Stimulated activated CD8-positive, alpha-beta memory T cell treated with anti-CD3 and anti-CD28 coated beads, Interleukin-2, amount 100 ng/mL, for 1 hour (primary cell): Measurements from ENCODE around the gene C1QC.

Experiments
- DNase-seq, 2 donors: peaks; one replicate each; pipeline ENCODE4 v3.0.0-alpha.2; 2020; ENCODE audit warnings: low read depth in 2 of 2

The C1QC gene

DNA sequence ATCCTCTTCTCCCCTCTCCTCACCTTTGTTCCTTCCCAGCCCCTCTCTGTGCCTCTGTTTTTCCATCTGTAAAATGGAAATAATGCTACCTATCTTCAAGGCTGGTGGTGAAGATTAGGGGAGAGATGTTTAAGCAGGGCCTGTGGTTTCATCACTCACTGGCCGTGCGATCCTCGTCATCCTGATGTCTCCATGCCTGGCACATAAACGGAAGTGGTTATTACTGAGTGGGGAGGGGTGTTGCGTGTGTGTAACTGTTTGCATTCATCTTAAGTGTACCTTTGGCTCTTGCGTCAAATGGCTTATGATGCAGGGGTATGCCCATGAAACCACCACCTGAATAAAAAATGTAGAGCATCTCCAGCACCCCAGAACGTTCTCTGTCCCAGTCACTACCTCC is 24.2 kb upstream of the C1QC start:
- no peak for DNase-seq

DNA sequence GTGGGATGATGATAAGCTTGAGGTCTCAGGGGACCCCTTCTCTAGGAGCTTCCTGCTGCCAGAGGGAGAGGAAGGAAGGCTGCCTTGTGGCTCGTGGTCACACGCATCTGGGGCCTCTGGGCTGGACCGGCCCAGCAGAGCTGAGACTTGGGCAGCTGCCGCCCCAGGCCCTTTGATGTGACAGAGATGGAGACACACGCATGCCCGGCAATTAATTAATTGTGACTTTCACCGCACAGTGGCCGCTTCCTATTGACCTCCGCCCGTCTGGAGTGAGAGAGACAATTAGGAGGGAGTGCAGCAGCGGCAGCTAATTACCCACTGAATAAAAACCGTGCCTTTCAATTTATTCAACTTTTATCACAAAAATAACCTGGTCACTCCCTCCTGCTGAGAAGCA is 23.6 kb upstream of the C1QC start:
- no peak for DNase-seq

DNA sequence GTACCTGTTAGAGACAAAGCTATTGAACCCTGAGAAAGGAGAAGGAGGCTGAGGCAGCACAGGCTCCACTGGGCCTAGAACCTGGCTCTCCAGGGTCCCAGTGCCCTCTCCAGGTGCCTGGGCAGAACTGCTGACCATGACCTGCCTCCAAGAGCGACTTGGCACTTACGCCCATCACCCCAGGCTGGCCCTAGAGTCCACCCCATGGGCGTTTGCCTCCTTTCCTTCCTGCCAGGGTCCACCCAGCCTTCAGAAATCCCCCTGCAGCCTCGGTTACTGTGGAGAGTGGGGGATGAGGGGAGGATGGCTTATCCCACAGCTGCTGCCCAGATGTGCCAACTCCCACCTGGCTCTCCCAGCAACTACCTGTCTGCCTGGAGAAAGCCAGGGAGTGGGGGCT is 21.7 kb upstream of the C1QC start:
- DNase-seq = no peak

DNA sequence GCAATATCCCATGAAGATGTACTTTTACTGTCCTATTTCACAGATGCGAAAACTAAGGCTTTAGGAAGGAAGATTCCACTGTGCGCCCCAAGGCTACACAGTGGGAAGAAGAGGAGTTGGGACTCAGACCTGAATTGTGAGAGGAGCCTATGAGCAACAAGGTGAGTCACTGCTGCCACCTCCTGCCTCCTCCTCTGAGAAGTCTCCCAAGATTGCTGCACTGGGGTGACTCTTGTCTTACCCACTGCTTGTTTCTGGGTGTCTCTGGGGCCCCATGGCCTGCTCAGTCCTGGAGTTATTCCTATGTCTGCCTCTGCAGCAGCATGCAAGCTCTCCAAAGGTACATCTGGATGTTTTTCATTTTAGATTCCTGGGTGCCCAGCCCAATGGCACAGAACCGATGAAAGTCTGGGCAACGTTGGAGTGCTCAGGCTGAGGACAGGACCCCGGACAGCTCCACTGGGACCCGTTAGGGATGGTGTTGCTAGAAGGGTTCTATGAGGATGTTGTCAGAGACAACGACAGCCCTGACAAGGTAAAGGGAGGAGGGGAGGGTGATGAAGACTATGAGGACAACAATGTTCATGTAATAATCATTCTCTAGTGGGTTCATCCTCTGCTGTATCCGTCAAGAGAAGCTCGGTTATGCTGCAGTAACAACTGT is 18.0 kb upstream of the C1QC start:
- no peak for DNase-seq

DNA sequence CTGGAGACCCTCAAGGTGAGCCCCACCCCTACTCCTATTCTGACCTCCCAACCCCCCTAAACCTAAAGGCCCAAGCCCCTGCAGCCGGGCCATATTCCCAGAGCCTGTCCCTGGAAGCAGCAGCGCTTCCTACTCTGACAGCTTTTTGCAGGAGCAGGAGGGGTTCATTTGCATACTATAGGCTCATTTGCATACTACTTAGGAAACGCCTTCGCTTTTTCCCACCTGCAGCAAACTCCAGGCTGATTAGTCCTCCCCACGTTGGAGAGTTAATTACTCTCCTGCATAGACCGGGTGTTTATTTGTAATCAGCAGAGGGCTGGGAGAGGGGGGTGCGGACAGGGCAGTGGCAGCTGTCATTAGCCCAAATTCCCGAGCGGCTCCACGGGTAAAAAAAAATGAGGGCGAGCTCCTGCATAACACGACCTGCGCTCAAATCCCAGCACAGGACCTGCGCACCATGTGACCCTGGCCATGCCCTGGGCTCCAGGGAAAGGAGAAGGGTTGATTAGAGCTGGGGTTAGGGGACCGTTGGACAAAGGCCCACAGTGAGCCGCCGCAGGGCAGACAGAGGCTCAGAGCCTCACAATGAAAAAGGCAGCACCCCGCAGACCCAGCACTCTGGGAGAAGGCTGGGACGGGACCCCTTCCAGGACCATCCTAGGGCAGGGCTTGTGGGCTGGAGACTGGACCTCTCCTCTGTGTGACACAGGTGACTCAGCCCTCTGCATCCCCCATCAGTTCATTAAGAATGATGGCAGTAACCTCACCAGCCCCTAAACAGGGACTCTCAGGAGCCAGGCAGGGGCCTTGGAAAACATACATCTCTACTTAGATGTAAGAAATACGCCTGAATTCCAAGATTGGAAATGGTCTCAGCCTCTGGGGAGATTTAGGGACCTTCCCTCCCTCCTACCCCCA is 16.9 kb upstream of the C1QC start:
- DNase-seq = no peak

DNA sequence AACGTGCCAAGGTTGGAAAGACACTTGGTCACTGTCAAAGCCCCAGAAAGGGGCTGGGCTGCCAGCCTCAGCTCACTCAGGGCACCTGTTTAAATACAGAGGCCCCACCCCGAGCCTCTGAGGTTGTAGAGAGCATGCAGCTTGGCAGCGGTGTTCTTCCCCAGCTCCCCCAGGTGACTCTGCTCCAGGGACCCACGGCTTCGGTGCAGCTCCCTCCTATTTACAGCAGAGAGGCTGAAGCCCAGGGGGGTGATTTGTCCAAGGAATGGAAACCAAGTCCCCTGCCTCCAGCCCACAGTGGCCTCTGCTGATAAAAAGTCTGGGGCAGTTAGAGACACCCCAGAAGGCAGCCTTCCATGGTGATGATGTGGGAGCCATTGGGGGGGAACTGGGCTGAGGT is 16.1 kb upstream of the C1QC start:
- no peak for DNase-seq

DNA sequence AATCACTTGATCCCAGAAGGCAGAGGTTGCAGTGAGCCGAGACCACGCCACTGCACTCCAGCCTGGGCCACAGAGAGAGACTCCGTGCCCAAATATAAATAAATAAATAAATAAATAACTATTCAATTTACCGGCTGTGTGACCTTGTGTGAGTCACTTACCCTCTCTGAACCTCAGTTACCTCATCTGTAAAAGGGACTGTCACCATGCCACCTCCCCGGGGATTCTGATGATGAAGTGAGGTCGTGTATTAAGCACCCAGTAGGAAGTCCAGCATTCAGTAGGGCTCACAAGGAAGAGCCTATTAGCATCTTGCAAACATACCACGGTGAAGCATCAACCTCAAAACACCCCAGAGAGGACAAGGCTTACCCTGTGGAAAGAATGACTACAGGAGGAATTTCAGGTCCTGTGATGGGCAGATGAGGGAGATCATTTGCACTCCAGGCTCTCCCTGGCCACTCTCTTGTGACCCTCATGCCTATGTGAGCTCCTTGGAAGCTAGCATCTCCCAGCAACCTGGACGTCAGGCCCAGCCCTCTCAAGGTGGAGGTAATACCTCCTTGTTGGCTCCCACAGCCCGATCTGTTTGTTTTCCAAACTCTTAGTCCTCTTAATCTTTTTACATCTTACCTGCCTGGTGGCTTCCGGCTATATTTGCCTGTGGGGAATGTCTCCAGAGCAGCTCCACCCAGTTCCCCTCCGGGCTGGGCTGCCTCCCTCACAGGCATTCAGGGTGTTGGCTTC is 14.6 kb upstream of the C1QC start:
- no peak for DNase-seq

DNA sequence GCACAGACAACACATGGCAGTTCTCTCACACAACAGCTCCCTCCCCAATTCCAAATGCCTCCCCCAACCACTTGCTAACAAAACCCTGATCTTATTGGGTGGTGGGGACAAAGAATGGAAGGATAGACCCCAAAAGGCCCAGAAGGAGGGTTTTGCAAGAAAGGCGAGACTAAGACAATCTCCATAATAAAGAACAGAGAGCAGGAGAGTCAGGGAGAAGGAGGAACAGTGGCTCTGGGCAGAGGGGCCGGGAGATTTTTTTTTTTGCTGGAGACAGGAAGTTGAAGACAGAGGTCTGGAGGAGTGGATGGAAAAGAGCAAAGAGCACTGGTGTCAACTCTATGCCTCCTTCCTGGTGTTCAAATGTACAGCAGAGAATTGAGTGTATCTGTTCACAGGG is 13.5 kb upstream of the C1QC start:
- DNase-seq = no peak

DNA sequence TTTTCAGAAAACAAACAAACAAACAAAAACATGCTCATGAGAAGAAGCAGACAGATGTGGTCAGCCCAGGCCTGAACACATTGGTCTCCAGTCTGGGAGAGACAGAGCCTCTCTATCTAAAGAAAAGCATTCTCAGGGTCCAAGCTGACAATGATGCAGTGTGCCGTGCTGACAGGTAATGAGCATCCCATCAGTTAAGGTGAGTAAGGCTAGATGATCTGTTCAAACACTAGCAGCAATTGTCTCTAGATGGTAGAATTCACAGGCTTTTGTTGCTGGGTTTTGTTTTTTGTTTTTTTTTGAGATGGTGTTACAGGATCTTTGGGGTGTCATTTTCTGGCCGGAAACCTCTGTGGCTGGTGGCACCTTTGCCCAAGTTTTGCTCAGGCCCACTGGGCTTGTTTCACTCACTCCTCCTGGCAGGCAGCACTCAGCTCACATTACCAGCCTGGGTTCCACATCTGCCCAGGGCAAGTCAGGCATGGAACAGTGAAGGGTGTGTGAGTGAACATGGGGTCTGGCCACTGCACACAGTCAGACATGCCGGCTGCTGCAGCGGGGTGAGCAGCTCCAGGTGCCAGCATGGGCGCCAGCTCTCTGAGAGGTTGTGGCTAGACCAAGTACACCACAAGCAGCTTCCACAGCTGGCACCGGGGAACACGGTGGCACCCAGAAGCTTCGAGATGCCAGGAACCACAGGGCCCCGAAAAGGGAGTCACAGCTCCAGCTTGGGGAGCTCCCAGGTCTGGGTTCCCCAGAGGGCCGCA is 9.6 kb upstream of the C1QC start:
- no peak for DNase-seq

DNA sequence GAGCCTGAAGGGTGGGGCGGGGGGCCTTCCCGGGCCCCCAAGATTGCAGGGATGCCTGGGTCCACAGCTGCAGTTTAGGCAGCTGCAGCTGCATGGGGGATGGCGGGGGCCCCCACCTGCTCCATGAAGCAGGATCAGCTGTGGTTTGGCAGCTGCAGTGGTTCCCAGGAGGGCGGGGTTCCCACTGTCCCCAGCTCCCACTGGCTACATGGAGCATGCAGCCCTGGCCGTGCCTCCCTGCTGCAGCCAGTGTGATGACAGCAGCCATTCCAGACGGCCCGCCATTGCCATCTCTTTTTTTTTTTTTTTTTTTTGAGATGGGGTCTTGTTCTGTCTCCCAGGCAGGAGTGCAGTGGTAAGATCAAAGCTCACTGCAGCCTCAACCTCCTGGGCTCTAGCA is 8.0 kb upstream of the C1QC start:
- DNase-seq = no peak

DNA sequence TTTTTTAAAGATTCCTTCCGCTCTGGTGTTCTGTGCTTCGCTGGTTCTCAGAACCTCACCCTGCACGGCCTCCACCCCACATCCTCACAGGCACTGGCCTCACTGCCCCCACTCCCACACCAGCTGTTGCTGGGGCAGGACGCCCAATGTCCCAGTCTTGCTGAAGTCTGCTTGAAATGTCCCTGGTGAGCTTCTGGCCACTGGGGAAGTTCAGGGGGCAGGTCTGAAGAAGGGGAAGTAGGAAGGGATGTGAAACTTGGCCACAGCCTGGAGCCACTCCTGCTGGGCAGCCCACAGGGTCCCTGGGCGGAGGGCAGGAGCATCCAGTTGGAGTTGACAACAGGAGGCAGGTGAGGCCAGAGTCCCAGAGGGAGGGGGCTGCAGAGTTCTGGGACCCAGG is 7.1 kb upstream of the C1QC start, which contains the start of gene C1QA:
C1QA (plus strand) TSS at position 276 of the 400 bp plus-strand sequence. CDS start 989 bp downstream, outside the sequence.
- no peak for DNase-seq

DNA sequence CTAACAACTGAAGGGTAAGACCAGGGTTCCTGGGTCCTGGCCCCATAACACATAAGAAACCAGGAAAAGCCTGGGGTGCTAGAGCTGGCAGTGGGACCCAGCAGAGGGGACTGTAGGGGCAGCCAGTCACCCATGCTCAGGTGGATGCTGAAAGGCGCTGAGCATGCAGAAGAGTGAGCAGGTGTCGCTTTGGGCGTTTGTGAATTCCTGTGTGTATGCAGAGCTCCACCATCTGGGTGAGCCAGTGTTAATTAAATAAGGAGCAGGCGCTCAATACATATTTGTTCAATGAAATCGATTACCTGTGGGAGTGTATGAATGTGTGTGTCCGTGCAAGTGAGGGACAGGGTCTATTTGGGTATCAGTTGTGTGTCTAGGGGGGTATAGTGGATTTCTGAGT is 6.5 kb upstream of the C1QC start:
- DNase-seq = no peak

DNA sequence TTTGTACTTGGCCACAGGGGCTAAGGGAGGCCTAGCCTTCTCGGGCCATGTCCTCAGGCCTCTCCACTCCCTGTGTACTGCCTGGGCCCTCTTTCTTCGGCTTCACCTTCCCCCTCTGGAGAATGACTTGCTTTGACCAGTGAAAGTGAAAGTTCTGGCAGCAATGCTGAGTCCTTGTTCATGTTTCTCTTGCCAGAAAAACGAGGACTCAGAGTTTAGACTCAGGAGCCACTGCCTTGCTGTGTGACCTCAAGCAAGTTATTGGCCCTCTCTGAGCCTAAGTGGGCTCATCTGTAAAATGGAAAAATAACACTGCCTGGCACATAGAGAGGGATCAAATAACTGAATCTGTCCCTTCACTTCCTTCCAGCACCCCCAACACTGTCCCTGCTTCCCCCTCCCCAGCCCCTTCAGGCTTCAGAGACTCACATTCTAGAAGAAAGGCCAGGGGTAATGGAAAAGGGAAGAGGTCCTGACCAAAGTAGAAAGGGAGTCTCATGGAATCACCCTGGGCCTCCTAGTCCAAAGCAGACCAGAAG is 5.5 kb upstream of the C1QC start:
- no peak for DNase-seq

DNA sequence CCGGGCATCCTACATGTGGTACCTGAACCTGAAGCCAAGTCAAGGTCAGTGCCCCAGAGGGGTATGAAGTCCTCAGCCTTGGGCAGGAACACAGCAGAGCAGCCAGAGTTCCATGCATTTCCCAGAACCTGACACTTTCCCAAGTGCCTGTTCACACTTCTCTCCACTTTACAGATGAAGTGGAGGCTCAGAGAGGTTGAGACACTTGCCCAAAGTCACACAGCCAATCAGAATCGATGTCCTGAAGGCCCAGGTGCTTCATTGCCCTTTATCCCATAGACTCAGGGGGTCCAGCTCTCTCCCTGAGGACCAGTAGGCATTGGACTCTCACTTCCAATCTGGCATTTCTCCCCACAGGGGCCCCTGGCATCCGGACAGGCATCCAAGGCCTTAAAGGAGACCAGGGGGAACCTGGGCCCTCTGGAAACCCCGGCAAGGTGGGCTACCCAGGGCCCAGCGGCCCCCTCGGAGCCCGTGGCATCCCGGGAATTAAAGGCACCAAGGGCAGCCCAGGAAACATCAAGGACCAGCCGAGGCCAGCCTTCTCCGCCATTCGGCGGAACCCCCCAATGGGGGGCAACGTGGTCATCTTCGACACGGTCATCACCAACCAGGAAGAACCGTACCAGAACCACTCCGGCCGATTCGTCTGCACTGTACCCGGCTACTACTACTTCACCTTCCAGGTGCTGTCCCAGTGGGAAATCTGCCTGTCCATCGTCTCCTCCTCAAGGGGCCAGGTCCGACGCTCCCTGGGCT is 4.8 kb upstream of the C1QC start:
- no peak for DNase-seq

DNA sequence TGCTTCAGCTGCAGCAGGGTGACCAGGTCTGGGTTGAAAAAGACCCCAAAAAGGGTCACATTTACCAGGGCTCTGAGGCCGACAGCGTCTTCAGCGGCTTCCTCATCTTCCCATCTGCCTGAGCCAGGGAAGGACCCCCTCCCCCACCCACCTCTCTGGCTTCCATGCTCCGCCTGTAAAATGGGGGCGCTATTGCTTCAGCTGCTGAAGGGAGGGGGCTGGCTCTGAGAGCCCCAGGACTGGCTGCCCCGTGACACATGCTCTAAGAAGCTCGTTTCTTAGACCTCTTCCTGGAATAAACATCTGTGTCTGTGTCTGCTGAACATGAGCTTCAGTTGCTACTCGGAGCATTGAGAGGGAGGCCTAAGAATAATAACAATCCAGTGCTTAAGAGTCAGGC is 4.1 kb upstream of the C1QC start:
- DNase-seq = no peak

DNA sequence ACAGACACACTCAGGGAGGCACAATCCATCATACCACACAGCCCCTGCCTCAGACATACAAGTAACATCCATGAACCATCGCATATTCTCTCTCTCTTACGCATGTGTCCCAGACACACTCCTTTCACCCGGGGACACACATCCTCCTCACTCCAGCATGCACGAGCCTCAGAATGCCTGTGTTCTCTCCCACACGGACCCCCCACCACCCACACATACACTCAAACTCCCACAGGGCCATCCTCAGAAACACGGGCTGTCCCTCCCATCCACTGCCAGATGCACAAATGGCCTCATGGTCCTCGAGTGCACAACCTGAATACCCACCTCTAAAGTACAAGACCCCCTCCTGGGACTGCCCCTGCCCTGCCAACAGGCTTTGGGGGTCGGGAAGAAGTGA is 2.2 kb upstream of the C1QC start:
- DNase-seq = no peak

DNA sequence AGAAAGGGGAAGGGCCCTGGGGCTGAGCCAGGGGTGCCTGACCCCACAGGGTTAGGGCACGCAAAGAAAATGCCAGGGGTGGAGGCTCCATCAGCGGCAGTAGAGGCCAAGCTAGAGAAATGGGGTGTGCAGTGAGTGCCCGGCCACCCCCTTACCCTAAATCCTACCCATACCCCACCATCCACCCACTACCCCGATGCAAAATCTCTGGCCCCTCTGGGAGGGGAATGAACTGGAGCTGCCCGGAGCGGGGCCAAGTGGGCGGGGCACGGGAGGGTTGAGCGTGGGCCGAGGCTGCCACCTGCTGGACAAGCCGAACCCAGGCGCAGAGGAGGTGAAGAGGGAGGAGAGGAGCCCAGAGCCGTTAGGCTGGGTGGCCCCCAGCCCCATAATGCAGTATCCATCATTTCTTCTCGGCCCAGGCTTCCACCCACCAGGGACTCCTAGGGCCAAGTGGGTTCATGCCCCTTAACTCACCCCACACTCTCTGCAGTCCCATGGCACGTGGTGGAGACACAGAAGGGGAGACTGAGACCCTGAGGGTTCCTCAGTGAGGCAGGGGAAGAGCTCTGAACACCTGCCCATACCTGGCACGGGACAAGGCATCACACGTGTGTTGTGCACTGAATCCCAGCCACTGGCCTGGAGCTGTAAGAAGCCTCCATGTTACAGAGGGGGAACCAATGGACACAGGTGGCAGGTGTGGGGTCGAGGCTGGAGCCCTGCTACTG is 1.4 kb upstream of the C1QC start:
- peak; percentile 24 to 46 for DNase-seq

DNA sequence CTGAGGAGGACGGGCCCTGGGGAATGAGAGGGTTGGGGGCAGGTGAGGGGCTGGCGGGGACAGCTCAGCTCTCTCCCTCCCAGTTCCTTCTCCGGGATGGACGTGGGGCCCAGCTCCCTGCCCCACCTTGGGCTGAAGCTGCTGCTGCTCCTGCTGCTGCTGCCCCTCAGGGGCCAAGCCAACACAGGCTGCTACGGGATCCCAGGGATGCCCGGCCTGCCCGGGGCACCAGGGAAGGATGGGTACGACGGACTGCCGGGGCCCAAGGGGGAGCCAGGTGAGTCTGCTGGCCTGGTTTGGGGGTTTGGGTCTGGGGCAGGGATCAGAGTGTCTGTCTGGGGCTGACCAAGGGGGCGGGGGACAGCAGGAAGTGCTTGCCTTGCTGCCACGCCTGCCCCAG is 495 bp downstream of the C1QC start:
- no peak for DNase-seq

DNA sequence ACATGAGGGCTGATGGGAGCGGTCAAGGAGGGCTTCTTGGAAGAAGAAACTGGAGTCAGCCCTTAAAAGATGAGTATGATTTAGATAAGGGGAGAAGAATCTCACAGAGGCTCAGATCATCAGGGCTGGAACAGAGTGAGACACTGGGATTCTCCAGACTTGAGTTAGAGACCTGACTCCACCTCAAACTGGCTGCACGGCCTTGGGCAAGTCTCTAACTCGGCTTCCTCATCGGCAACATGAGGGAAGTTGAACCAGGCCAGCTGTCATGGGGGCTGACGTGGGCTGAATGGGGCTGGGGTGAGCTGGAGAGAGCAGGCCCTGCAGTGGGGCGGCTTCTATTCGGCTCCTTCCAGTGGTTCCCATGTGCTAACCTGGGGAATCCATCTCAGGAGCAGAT is 2.5 kb downstream of the C1QC start:
- no peak for DNase-seq

DNA sequence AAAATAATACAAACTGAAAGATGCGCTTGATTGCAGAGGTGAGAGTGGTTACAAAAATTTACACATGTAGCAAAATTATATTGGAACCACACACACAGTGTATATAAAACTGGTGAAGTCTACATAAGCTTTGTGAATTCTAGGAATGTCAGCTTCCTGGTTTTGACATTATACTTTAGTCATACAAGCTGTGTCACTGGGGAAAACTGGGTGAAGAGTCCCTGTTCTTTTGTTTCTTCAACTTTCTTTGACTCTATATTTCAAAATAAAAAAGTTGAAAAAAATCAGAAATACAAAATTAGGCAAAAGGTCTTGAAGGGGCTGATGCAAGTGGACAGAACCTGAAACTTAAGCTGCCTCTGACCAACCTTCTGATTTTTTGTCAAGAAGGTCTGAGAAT is 3.0 kb downstream of the C1QC start:
- no peak for DNase-seq
